K562 (cell line): Measurements from ENCODE around the gene YES1. TPM values are rescaled to one million over a fixed set of nuclear protein-coding genes. Genes with fewer than 3 reads are reported as not detected.

Experiments used
- BCLAF1 ChIP-seq, 2 experiments: fragments of 450-650 bp in 1 of 2; IDR thresholded peaks; 2 replicates each; pipeline ENCODE4 v1.6.1; 2011 to 2017; ENCODE audit warnings: low read depth in 2 of 2, antibody characterized with exemption in 1 of 2, borderline replicate concordance in 1 of 2, low read length in 1 of 2, mild to moderate bottlenecking in 1 of 2, mixed read lengths in 1 of 2; ENCODE audit not compliant: control insufficient read depth in 1 of 2
- BRF2 ChIP-seq: IDR thresholded peaks from 3 replicates; pipeline ENCODE4 v1.6.1; 2011; ENCODE audit warnings: borderline replicate concordance, mild to moderate bottlenecking; ENCODE audit not compliant: insufficient read length, insufficient read depth
- CBX2 ChIP-seq: fragments of 200-600 bp; sonication (generic); IDR thresholded peaks from one replicate; pipeline ENCODE4 v1.6.1; 2012; ENCODE audit warnings: mild to moderate bottlenecking, low read length, inconsistent platforms; ENCODE audit not compliant: insufficient read depth, poor library complexity, severe bottlenecking
- CEBPG ChIP-seq, 3 experiments: fragments of 200-800 bp in 1 of 3; sonication (Bioruptor generic) in 1 of 3; sonication (generic) in 1 of 3; formaldehyde crosslinking in 1 of 3; IDR thresholded peaks in 2 of 3; conservative IDR thresholded peaks in 1 of 3; 2 replicates each; pipeline versions ENCODE4 v1.6.1 to v1.8.0; 2016 to 2022; ENCODE audit warnings: missing compliant biosample characterization in 2 of 3, missing genetic modification characterization in 2 of 3, mild to moderate bottlenecking in 1 of 3, missing genetic modification reagents in 1 of 3
- HIVEP1 ChIP-seq: fragments of 250-450 bp; sonication (Bioruptor Pico); IDR thresholded peaks from 2 replicates; pipeline ENCODE4 v1.4.0; 2020; ENCODE audit warnings: mild to moderate bottlenecking
- KDM4B ChIP-seq, 2 experiments: fragments of 450-650 bp in 1 of 2; sonication (generic) in 1 of 2; IDR thresholded peaks; 2 replicates each; pipeline ENCODE4 v1.6.1; 2016 to 2017; ENCODE audit warnings: borderline replicate concordance in 2 of 2, antibody characterized with exemption in 1 of 2, low read depth in 1 of 2, mild to moderate bottlenecking in 1 of 2
- MYNN ChIP-seq, 2 experiments: sonication (generic); formaldehyde crosslinking in 1 of 2; IDR thresholded peaks; 2 replicates each; pipeline versions ENCODE4 v1.5.0 to v1.6.1; 2016 to 2020; ENCODE audit warnings: antibody characterized with exemption in 1 of 2, missing genetic modification reagents in 1 of 2
- NONO ChIP-seq, 2 experiments: fragments of 200-400 bp in 1 of 2; fragments of 450-650 bp in 1 of 2; formaldehyde crosslinking in 1 of 2; IDR thresholded peaks; 2 replicates each; pipeline ENCODE4 v1.6.1; 2017; ENCODE audit warnings: low read depth in 2 of 2, mild to moderate bottlenecking in 2 of 2, moderate library complexity in 2 of 2, low read length in 1 of 2
- RBM25 ChIP-seq: fragments of 200-400 bp; formaldehyde crosslinking; IDR thresholded peaks from 2 replicates; pipeline ENCODE4 v1.6.1; 2018; ENCODE audit warnings: low read length, low read depth, moderate library complexity; ENCODE audit not compliant: severe bottlenecking
- SIN3A ChIP-seq, 2 experiments: fragments of 150-350 bp in 1 of 2; IDR thresholded peaks; 2 replicates each; pipeline ENCODE4 v1.6.1; 2011 to 2016; ENCODE audit warnings: borderline replicate concordance in 2 of 2, low read depth in 2 of 2, low read length in 2 of 2, mild to moderate bottlenecking in 2 of 2, moderate library complexity in 2 of 2; ENCODE audit not compliant: control insufficient read depth in 1 of 2
- SMAD1 ChIP-seq: fragments of 150-350 bp; IDR thresholded peaks from 2 replicates; pipeline ENCODE4 v1.6.1; 2014; ENCODE audit warnings: low read length, low read depth; ENCODE audit not compliant: partially characterized antibody
- SMARCE1 ChIP-seq: fragments of 450-650 bp; IDR thresholded peaks from 2 replicates; pipeline ENCODE4 v1.7.1; 2016; ENCODE audit warnings: mild to moderate bottlenecking
- SPI1 ChIP-seq: IDR thresholded peaks from 2 replicates; pipeline ENCODE4 v1.6.1; 2011; ENCODE audit warnings: low read depth, low read length, control low read depth, borderline replicate concordance
- TFE3 ChIP-seq: fragments of 450-650 bp; formaldehyde crosslinking; IDR thresholded peaks from 2 replicates; pipeline ENCODE4 v1.4.0; 2020; ENCODE audit warnings: mild to moderate bottlenecking, mixed read lengths
- ZFP1 ChIP-seq: fragments of 450-650 bp; formaldehyde crosslinking; IDR thresholded peaks from 2 replicates; pipeline ENCODE4 v1.4.0; 2020; ENCODE audit warnings: mild to moderate bottlenecking, mixed read lengths
- ZNF133 ChIP-seq: fragments of 250-450 bp; sonication (Bioruptor Pico); IDR thresholded peaks from 2 replicates; pipeline ENCODE4 v1.4.0; 2020; ENCODE audit warnings: mild to moderate bottlenecking
- ZNF586 ChIP-seq: fragments of 450-650 bp; formaldehyde crosslinking; conservative IDR thresholded peaks from 2 replicates; pipeline ENCODE4 v1.4.0; 2020; ENCODE audit warnings: mild to moderate bottlenecking, moderate library complexity
- ZNF830 ChIP-seq: fragments of 250-450 bp; sonication (Bioruptor Pico); IDR thresholded peaks from 2 replicates; pipeline ENCODE4 v1.5.0; 2021; ENCODE audit warnings: mild to moderate bottlenecking
- polyA plus RNA-seq, 8 experiments: library from polyadenylated mRNA; depleted of rRNA in 4 of 8; stranded (reverse) in 5 of 8; unstranded in 3 of 8; fragments of >200 nt; fragmentation: Nextera tagmentation in 2 of 8; fragmentation: Illumina TruSeq in 1 of 8; extraction: Ambion mirVana in 2 of 8; extraction: Trizol in 1 of 8; gene quantifications; 2 replicates each; pipeline versions ENCODE4 v1.2.1 to v1.2.3, GENCODE V29; 2011 to 2014; ENCODE audit warnings: inconsistent platforms in 1 of 8, missing spikeins in 1 of 8
- total RNA-seq, 7 experiments: library from RNA; depleted of rRNA in 6 of 7; stranded (reverse); fragments of >200 nt in 6 of 7; fragmentation: Illumina TruSeq in 2 of 7; extraction: Trizol in 2 of 7; gene quantifications; 2 replicates each; pipeline versions ENCODE4 v1.2.1 to v1.2.3, GENCODE V29; 2011 to 2021; ENCODE audit warnings: low replicate concordance in 1 of 7

Gene YES1
- total and polyA plus RNA-seq, 9 of the 15 experiments (the other 6 are each of a cell fraction or from before 2014, with no cell fraction given) = 37.2 to 115 (median 77.7) TPM

GRCh38 chr18:812376-813171 lies 532 bp upstream of the YES1 start (continued):
- no peak; a peak in 1 of 4 replicates for TF ChIP-seq KDM4B (IDR thresholded peaks at IDR 0.05; ENCODE audit: borderline replicate concordance in 2 of 2, low read depth in 1 of 2)
- no peak for TF ChIP-seq ZNF586 (CRISPR knock-in tag)
- TF ChIP-seq BCLAF1 (IDR thresholded peaks at IDR 0.05; ENCODE audit: borderline replicate concordance in 1 of 2, control insufficient read depth in 1 of 2, low read depth in 2 of 2, low read length in 1 of 2) = no peak
- TF ChIP-seq NONO (IDR thresholded peaks at IDR 0.05; ENCODE audit: low read depth in 2 of 2, low read length in 1 of 2) = peak in 1 of 2 experiments; percentile 64; a peak in 2 of 4 replicates
- no peak; the same call in 1 of the 2 replicates for TF ChIP-seq TFE3 (CRISPR knock-in tag)
- peak; percentile 83; the same call in 1 of the 2 replicates for TF ChIP-seq HIVEP1 (CRISPR knock-in tag)
- no peak for TF ChIP-seq BRF2
- TF ChIP-seq SPI1 = 0 out of 2 replicates have a peak, but pooled peaks have one; percentile 4
- TF ChIP-seq SMARCE1 = peak; percentile 52; the same call in 1 of the 2 replicates
- 0 out of 2 replicates have a peak, but pooled peaks have one; percentile 75 for TF ChIP-seq ZNF830 (CRISPR knock-in tag)
- no peak for TF ChIP-seq MYNN (IDR thresholded peaks at IDR 0.05)
- no peak for TF ChIP-seq MYNN (CRISPR knock-in tag; IDR thresholded peaks at IDR 0.05)
- no peak for TF ChIP-seq CEBPG (CRISPR knock-in tag; IDR thresholded peaks at IDR 0.05)
- TF ChIP-seq CEBPG (tag; conservative IDR thresholded peaks at IDR 0.05 in 1 of 2, IDR thresholded peaks at IDR 0.05 in 1 of 2) = no peak
- TF ChIP-seq CBX2 = no peak
- no peak for TF ChIP-seq RBM25
- TF ChIP-seq ZNF133 (CRISPR knock-in tag) = no peak
- peak; percentile 21 for TF ChIP-seq SMAD1
- TF ChIP-seq SIN3A (IDR thresholded peaks at IDR 0.05; ENCODE audit: borderline replicate concordance in 2 of 2, control insufficient read depth in 1 of 2, low read depth in 2 of 2, low read length in 2 of 2) = no peak
- TF ChIP-seq ZFP1 (CRISPR knock-in tag) = peak; percentile 48; the same call in 1 of the 2 replicates
